ENCODE results near the gene ADH1B. TPM values are rescaled to one million over a fixed set of nuclear protein-coding genes. Genes with fewer than 3 reads are reported as not detected.

ADH1B gene
- total RNA-seq, 3 donors from 2014 or later: 0.91 to 1.1 (median 1.0) TPM

DNA sequence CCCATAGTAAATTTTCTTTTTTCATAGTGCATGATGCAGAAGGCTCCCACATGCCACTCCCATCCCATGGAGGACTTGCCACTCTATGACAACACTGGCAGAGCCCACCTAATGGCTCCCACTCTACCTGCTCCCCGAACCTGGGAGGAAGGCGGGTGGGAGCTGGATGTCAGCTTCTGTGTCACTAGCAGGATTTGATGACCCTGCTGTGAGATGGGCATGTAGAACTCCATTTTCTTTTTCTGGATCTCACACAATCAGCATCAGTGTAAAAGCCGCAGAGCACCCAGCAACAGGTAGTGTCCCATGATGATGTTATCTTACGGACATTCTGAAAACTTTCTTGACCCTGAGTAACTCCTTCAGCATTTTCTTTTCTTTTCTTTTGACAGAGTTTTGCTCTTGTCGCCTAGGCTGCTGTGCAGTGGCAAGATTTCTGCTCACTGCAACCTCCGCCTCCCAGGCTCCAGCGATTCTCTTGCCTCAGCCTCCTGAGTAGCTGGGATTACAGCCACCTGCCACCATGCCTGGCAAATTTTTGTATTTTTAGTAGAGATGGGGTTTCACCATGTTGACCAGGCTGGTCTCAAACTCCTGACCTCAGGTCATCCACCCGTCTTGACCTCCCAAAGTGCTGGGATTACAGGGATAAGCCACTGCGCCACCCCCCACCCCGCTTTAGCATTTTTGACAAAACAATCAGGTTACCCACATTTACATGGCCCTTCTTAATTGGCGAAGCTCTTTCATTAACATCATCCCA, 15.4 kb downstream of the ADH1B start:
- no peak for ATAC-seq
- Mint-ChIP-seq H3K4me3 (no peak overlapping the region), H3K9me3 (no peaks in the 10 kb centered on the region), H3K36me3 (ENCODE audit: insufficient read depth) (no peaks in the 10 kb centered on the region), H3K27me3 (ENCODE audit: low read depth) (peaks cover 5% of the 10 kb centered on the region), H3K4me1 (ENCODE audit: low read depth) (no peaks in the 10 kb centered on the region)
- no peak for DNase-seq

DNA sequence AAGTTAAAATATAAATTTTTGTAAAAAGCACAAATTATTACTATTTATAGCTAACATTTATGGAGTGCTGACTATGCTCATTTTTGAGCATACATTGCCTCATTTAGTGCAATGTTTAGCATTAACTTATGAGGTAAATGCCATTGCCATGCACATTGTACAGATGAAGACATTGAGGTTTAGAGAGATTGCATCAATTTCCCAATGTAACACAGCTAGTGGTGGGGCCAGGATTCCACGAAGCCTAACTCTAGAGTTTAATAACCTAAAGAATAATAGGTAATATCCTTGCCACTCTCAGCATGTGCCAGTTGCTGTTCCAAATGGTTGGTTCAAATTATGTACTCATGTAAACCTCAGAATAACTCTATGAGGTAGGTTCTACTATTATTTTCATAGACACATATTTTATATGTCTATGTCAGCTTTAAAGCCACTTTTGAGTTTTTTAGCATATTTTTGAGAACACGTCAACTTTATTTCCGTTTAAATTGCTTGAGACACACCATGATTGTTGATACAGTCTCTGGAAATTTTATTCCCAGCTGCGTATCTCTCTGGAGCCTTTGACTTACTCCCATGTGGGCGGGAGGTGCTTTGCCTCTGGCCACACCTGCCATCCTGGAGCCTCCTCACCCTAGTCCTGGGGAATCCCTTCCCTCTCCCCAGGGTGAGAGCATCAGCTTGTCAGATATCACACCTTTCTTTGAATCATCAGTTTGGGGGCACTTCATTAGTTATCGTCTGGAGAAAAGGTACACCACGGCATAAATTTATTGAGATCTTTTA, 19.6 kb downstream of the ADH1B start:
- peaks cover 16% of the 10 kb centered on the region for H3K9me3 Mint-ChIP-seq
- H3K4me3 Mint-ChIP-seq: no peak overlapping the region
- H3K4me1 Mint-ChIP-seq (ENCODE audit: low read depth): no peaks in the 10 kb centered on the region
- no peaks in the 10 kb centered on the region for H3K27me3 Mint-ChIP-seq (ENCODE audit: low read depth)
- no peak for ATAC-seq
- no peak for DNase-seq
- no peaks in the 10 kb centered on the region for H3K36me3 Mint-ChIP-seq (ENCODE audit: insufficient read depth)

DNA sequence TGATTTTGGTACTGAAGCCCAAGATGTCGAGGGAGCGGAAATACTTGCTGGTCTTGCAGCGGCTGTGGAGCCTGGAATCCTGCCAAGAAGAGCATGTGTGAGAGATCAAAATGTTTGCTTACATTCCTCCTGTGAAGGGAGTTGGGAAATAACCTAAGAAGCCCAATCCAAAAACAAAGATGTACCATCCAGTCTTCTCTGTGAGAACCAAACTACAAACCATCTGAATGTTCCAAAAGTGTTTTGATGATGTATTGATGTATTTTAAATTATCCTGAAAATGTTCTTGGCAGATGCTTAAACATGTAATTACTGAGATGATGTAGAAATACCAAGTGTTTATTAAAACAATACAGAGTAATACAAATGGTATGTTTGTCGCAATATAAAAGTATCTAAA, 20.3 kb downstream of the ADH1B start:
- Mint-ChIP-seq H3K27me3 (ENCODE audit: low read depth) (no peaks in the 10 kb centered on the region), H3K4me1 (ENCODE audit: low read depth) (no peaks in the 10 kb centered on the region), H3K9me3 (peaks cover 22% of the 10 kb centered on the region), H3K36me3 (ENCODE audit: insufficient read depth) (no peaks in the 10 kb centered on the region), H3K4me3 (no peak overlapping the region)
- DNase-seq (no peak), ATAC-seq (no peak)

DNA sequence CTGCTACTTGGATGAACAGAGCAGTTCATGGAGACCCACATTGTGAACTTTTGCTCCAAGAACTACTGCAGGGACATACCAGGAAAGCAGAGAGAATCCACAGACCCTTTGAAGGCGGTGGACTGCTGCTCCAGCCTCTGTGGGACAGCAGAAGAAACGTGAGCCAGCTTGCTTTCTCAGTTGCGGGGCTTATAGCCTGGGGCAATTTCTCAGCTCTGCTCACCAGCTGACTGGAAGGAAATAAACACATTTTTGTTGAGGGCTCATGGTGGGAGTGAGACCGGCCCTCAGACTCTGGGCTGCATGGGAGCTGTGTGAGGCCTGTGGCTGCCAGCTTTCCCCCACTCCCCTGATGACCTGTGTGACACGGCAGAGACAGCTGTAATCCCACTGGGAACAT, 27.8 kb downstream of the ADH1B start:
- peaks cover 21% of the 10 kb centered on the region for H3K9me3 Mint-ChIP-seq
- H3K36me3 Mint-ChIP-seq (ENCODE audit: insufficient read depth): no peaks in the 10 kb centered on the region
- H3K27me3 Mint-ChIP-seq (ENCODE audit: low read depth): peaks cover 13% of the 10 kb centered on the region
- DNase-seq (no peak), ATAC-seq (no peak)
- no peak overlapping the region for H3K4me3 Mint-ChIP-seq
- no peaks in the 10 kb centered on the region for H3K4me1 Mint-ChIP-seq (ENCODE audit: low read depth)

DNA sequence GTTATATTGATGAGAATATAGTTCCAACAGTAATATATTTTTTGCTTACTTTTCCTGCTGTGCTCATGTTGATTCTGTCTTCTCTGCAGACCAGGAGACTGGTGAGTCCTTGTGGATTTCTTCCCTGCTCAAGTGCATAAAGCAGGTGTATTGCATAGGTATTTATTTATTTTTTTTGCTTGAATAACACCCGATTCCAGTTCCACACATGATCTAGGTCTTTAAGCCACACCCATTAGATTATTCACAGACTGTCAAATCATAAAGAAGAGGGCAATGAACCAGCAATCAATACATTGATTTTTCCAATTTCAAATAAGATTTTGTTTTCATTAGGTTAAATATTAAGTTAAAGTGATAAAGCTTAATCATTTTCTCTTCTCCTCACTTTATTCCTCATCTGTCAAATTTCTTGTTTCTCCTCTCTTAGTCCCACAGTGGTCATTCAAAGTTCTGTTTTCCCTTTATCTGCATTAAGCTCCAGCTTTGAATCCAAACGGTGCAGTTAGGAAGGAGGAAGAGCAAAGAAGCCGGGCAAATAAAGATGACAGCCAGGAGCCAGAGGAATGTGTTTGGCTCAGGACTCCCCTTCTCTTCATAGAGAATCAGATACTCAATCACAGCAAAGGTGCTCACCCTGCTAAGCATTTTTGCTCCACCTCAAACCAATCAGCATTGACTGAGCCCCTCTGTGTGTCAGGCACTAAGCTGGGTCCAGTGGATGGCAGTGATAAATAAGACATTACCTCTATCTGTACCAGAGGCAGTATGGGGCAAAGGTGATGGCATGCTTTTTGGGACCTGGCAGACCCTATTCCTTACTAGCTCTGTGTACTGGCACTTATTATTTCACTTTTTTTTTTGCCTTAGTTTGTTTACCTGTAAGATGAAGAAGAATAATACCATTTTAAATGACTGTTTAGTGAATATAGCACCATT, 30.1 kb downstream of the ADH1B start, which contains the start of gene ADH1A:
Gene ADH1A, minus strand, starts transcription at position 138 of the 939 bp plus-strand sequence. Its CDS starts 71 bp downstream, at position 67.
- H3K9me3 Mint-ChIP-seq: peaks cover 9% of the 10 kb centered on the region

DNA sequence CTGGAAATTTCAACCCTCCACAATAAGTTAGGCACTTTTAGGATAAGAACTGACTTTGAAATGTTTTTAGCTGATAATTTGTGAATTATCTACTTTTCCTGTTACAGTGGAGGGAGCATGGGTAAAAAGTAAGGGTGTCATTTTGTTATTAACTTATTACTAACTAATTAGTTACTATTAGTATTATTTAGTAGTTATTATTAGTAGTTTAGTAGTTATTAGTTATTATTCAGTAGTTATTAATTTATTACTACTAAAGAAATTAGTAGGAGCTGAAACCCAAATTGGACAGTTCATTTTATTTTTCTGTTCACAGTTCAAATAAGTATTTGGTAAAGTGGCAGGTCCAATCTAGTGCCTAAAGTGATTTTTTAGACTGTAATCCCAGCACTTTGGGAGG, 35.8 kb downstream of the ADH1B start:
- no peaks in the 10 kb centered on the region for H3K9me3 Mint-ChIP-seq
- H3K27me3 Mint-ChIP-seq (ENCODE audit: low read depth): no peaks in the 10 kb centered on the region
- ATAC-seq (no peak), DNase-seq (no peak)
- no peaks in the 10 kb centered on the region for H3K36me3 Mint-ChIP-seq (ENCODE audit: insufficient read depth)
- no peak overlapping the region for H3K4me3 Mint-ChIP-seq
- H3K4me1 Mint-ChIP-seq (ENCODE audit: low read depth): no peaks in the 10 kb centered on the region

More for the DNA sequence above, 30.1 kb downstream of the ADH1B start, which contains the start of gene ADH1A:
- no peak within 1 kb of the TSS for H3K4me3 Mint-ChIP-seq
- no peaks in the 10 kb centered on the region for H3K36me3 Mint-ChIP-seq (ENCODE audit: insufficient read depth)
- DNase-seq: no peak
- no peak for ATAC-seq
- no peaks in the 10 kb centered on the region for H3K4me1 Mint-ChIP-seq (ENCODE audit: low read depth)
- peaks cover 13% of the 10 kb centered on the region for H3K27me3 Mint-ChIP-seq (ENCODE audit: low read depth)

DNA sequence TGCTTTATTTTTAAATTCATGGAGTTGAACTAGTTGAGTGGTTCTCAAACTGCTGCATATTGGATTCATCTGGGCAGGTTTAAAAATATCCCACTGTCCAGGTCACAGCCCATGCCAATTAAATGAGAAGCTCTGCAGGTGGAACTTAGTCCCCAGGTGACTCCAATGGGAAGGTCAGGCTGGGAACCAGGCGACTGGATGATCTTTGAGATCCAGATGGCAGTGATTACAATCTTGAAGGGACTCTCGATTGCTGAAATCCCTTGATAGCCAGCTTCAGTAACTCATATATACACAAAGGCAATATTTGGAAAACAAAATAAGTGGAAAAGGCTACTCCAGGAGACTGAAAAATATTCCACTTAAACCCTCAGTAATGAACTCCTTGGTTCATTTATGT, 38.5 kb downstream of the ADH1B start:
- no peaks in the 10 kb centered on the region for H3K36me3 Mint-ChIP-seq (ENCODE audit: insufficient read depth)
- no peaks in the 10 kb centered on the region for H3K4me1 Mint-ChIP-seq (ENCODE audit: low read depth)
- H3K27me3 Mint-ChIP-seq (ENCODE audit: low read depth): no peaks in the 10 kb centered on the region
- ATAC-seq: no peak
- no peak overlapping the region for H3K4me3 Mint-ChIP-seq
- no peaks in the 10 kb centered on the region for H3K9me3 Mint-ChIP-seq
- no peak for DNase-seq

DNA sequence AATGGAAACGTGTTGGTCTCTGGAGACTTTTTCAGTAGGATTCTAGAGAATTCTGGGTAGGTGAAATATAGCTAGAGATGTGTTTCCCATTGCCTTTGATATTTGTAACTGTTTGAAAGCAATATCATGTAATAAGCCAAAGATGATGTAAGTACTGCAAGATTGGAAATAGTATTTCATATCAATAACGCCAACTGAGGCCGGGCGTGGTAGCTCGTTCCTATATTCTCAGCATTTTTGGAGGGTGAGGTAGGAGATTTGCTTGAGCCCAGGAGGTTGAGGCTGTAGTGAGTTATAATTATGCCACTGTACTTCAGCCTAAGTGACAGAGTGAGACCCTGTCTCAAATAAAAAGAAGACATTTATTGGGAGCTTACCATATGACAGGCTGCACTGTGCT, 39.9 kb downstream of the ADH1B start:
- DNase-seq (no peak), ATAC-seq (no peak)
- Mint-ChIP-seq H3K4me3 (no peak overlapping the region), H3K4me1 (ENCODE audit: low read depth) (no peaks in the 10 kb centered on the region), H3K36me3 (ENCODE audit: insufficient read depth) (no peaks in the 10 kb centered on the region), H3K9me3 (no peaks in the 10 kb centered on the region), H3K27me3 (ENCODE audit: low read depth) (peaks cover 4% of the 10 kb centered on the region)

DNA sequence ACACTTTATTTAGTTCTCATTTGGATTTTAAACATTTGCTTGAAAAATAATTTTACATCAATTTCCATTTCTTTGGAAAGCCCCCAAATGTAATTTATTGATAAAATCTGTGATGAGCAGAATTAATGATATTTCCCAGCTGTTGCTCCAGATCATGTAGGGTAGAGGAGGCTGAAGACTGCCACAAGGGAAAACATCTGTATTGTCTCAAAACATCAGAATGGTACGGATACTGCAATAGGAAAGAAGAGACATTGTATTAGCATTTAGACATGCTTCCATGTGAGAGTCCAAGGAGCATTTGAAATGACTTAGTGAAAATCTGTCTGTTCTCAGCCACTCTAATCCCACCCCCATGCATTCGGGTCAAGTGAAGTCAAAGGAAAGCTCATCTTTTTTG, 44.8 kb downstream of the ADH1B start:
- peaks cover 4% of the 10 kb centered on the region for H3K27me3 Mint-ChIP-seq (ENCODE audit: low read depth)
- no peaks in the 10 kb centered on the region for H3K36me3 Mint-ChIP-seq (ENCODE audit: insufficient read depth)
- H3K4me1 Mint-ChIP-seq (ENCODE audit: low read depth): no peaks in the 10 kb centered on the region
- ATAC-seq (no peak), DNase-seq (no peak)
- no peak overlapping the region for H3K4me3 Mint-ChIP-seq
- no peaks in the 10 kb centered on the region for H3K9me3 Mint-ChIP-seq

DNA sequence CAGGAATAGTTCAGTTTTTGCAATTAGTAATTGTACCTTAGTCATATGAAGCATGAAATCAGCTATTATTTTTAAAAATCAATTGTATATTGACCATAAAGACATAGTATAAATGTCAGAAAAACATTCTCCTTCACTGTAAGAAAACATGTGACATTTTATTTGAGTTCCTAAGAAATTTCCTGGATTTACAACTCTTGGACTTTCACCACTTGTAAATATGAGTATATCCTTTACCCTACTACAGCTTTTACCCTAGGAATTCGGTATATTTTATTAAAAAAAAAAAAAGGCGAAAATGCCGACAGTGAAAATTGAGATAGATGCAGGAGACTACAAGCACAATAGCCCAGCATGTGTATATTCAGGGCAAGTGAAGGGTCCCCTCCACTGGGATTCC, 45.3 kb downstream of the ADH1B start:
- Mint-ChIP-seq H3K4me3 (no peak overlapping the region), H3K4me1 (ENCODE audit: low read depth) (no peaks in the 10 kb centered on the region), H3K9me3 (no peaks in the 10 kb centered on the region), H3K36me3 (ENCODE audit: insufficient read depth) (no peaks in the 10 kb centered on the region), H3K27me3 (ENCODE audit: low read depth) (peaks cover 4% of the 10 kb centered on the region)
- DNase-seq (no peak), ATAC-seq (no peak)

DNA sequence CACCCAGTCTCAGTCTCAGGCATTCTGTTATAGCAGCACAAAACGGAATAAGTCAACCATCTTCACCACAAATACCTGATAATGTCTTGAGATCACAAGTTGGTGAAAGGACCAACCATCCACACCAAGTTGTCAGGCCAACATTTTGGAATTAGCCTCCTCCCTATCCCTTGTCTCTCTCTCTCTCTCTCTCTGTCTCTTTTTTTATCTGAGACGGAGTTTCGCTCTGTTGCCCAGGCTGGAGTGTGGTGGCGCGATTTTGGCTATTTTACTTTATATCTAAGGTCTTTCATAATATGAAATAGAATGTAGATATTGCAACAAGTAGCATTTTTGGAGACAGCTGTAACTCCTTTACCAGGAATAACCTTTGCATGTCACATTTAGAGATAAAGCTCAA, 46.2 kb downstream of the ADH1B start:
- Mint-ChIP-seq H3K4me3 (no peak overlapping the region), H3K36me3 (ENCODE audit: insufficient read depth) (no peaks in the 10 kb centered on the region), H3K27me3 (ENCODE audit: low read depth) (peaks cover 4% of the 10 kb centered on the region), H3K4me1 (ENCODE audit: low read depth) (no peaks in the 10 kb centered on the region), H3K9me3 (no peaks in the 10 kb centered on the region)
- ATAC-seq (no peak), DNase-seq (no peak)

DNA sequence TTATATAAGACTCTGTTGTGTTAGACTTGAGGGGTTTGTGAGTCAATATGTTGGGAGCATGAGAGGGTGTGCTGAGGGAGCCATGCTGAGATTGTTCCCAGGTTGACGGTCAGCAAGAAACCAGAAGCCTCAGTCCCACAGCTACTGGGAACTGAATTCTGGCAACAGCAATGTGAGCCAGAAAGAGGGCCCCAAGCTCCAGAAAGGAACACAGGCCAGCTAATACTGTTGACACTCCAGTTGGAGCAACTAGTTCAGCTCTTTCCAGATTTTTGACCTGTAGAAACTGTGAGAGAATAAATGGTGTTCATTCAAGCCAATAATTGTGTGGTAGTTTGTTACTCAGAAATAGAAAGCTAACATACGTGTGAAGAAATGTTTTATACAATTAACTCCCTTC, 47.5 kb downstream of the ADH1B start:
- no peaks in the 10 kb centered on the region for H3K36me3 Mint-ChIP-seq (ENCODE audit: insufficient read depth)
- no peak for DNase-seq
- H3K4me3 Mint-ChIP-seq: no peak overlapping the region
- no peaks in the 10 kb centered on the region for H3K9me3 Mint-ChIP-seq
- no peaks in the 10 kb centered on the region for H3K4me1 Mint-ChIP-seq (ENCODE audit: low read depth)
- no peak for ATAC-seq
- peaks cover 6% of the 10 kb centered on the region for H3K27me3 Mint-ChIP-seq (ENCODE audit: low read depth)

DNA sequence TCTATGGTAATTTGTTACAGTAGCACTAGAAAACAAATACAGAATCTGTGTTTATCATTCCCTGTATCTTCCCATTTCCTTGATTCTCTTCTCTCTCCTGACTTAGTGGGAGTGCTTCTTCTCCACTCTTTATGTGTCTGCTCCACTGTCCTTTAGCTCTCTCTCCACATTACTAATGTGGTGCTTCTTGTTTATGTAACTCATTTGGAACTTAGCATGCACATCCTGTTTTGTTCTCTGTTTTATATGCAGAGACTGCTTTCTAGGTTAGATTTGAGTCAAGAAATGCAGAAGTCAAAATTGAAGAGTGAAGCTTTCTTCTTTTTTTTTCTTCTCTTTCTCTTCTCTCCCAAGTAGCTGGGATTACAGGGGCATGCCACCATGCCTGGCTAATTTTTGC, 56.3 kb downstream of the ADH1B start:
- no peak for DNase-seq
- H3K27me3 Mint-ChIP-seq (ENCODE audit: low read depth): peaks cover 9% of the 10 kb centered on the region
- ATAC-seq: no peak
- H3K4me1 Mint-ChIP-seq (ENCODE audit: low read depth): no peaks in the 10 kb centered on the region
- H3K4me3 Mint-ChIP-seq: no peak overlapping the region
- no peaks in the 10 kb centered on the region for H3K36me3 Mint-ChIP-seq (ENCODE audit: insufficient read depth)
- H3K9me3 Mint-ChIP-seq: peaks cover 8% of the 10 kb centered on the region

Measured in activated T-cell treated with anti-CD3 and anti-CD28 coated beads, Interleukin-2, amount 50 U/mL, for 4 hours (primary cell).